Lung (tissue), 12 donors: ENCODE data around the gene ZNF593. TPM values are rescaled to one million over a fixed set of nuclear protein-coding genes. Genes with fewer than 3 reads are reported as not detected.

ENCODE experiments used
- ATAC-seq: fragments of 200-7000 bp; cut with Tn5 transposase; one replicate; pipeline ENCODE4 v1.9.1; 2020; ENCODE audit warnings: moderate number of reproducible peaks; ENCODE audit not compliant: insufficient read depth, low FRiP score
- DNase-seq, 3 donors: peaks; one replicate each; pipeline ENCODE4 v3.0.0-alpha.2; 2013 to 2017
- H3K27ac ChIP-seq, 2 donors: one replicate each; pipeline ENCODE4 v1.5.1; 2013; ENCODE audit warnings: mild to moderate bottlenecking in 2 of 2, moderate library complexity in 2 of 2, control low read depth in 1 of 2, inconsistent platforms in 1 of 2, low read depth in 1 of 2, low read length in 1 of 2
- H3K27me3 ChIP-seq, 3 donors: one replicate each; pipeline ENCODE4 v1.5.1; 2013; ENCODE audit warnings: low read length in 2 of 3; ENCODE audit not compliant: control insufficient read depth in 3 of 3, insufficient read depth in 3 of 3
- H3K36me3 ChIP-seq, 4 donors: one replicate each; pipeline ENCODE4 v1.5.1; 2013; ENCODE audit warnings: low read length in 4 of 4, mild to moderate bottlenecking in 1 of 4, moderate library complexity in 1 of 4; ENCODE audit not compliant: control insufficient read depth in 4 of 4, insufficient read depth in 4 of 4
- H3K4me1 ChIP-seq, 5 donors: one replicate each; pipeline ENCODE4 v1.5.1; 2013; ENCODE audit warnings: low read length in 5 of 5, mild to moderate bottlenecking in 2 of 5, moderate library complexity in 1 of 5; ENCODE audit not compliant: control insufficient read depth in 5 of 5, insufficient read depth in 5 of 5
- H3K4me3 ChIP-seq: one replicate; pipeline ENCODE4 v1.5.1; 2013; ENCODE audit warnings: mild to moderate bottlenecking, control low read depth, moderate library complexity
- H3K9ac ChIP-seq, 2 donors: one replicate each; pipeline ENCODE4 v1.5.1; 2013; ENCODE audit warnings: low read length in 2 of 2, control low read depth in 1 of 2; ENCODE audit not compliant: insufficient read depth in 1 of 2
- H3K9me3 ChIP-seq, 4 donors: one replicate each; pipeline ENCODE4 v1.5.1; 2013; ENCODE audit warnings: low read length in 3 of 4, mild to moderate bottlenecking in 1 of 4, moderate library complexity in 1 of 4; ENCODE audit not compliant: control insufficient read depth in 4 of 4, insufficient read depth in 3 of 4
- CTCF ChIP-seq: IDR thresholded peaks from 2 replicates; pipeline ENCODE4 v1.5.1; 2012; ENCODE audit warnings: mild to moderate bottlenecking; ENCODE audit errors: control extremely low read depth, extremely low read depth
- WGBS, 2 donors: extraction: QIAGEN DNeasy Blood & Tissue Kit; methylation state at CpG; one replicate each; pipeline ENCODE4 v1.1.7; 2013; 5-methylcytosine and 5-hydroxymethylcytosine counted together
- polyA plus RNA-seq, 2 donors: library from polyadenylated mRNA; stranded (reverse); fragments of 200-250 nt; gene quantifications; one replicate each; pipeline ENCODE4 v1.2.1, GENCODE V29; 2013
- total RNA-seq, 2 donors: library from RNA; depleted of rRNA in 1 of 2; stranded (reverse); fragments of >200 nt in 1 of 2; gene quantifications; one replicate each; pipeline ENCODE4 v1.2.1, GENCODE V29; 2014 to 2021
- donor health status: control.
- donor health status: control.
- donor health status: Bipolar disorder and iron deficiency.
- donor health status: healthy.
- donor health status: DM: yes; HTN: yes; CAD: no.

ZNF593 gene
- total and polyA plus RNA-seq, 4 donors = 19.7 to 140 (median 61.6) TPM

GRCh38 chr1:26197813-26198212, 28.1 kb downstream of the ZNF593 start:
- Histone ChIP-seq H3K36me3 (no peaks in the 10 kb centered on the region), H3K9me3 (no peaks in the 10 kb centered on the region), H3K9ac (no peak overlapping the region), H3K4me3 (no peak overlapping the region), H3K27ac (no peak overlapping the region), H3K27me3 (no peaks in the 10 kb centered on the region), H3K4me1 (peaks cover 0 to 7% (median 0%) of the 10 kb centered on the region in 5 donors)
- 93 to 94% methylated on average over 11 of the region's 11 CpGs for WGBS, 2 donors
- no peak for TF ChIP-seq CTCF
- ATAC-seq (no peak), DNase-seq (no peak)

- H3K4me1 ChIP-seq = peaks cover 0 to 7% (median 0%) of the 10 kb centered on the region in 5 donors
- H3K4me3 ChIP-seq = no peak overlapping the region
- no peaks in the 10 kb centered on the region for H3K36me3 ChIP-seq
- no peak for ATAC-seq
- no peak for DNase-seq
- no peak overlapping the region for H3K27ac ChIP-seq
- no peak overlapping the region for H3K9ac ChIP-seq
- no peaks in the 10 kb centered on the region for H3K27me3 ChIP-seq
- no peak for TF ChIP-seq CTCF
- H3K9me3 ChIP-seq = no peaks in the 10 kb centered on the region
- WGBS, 2 donors = 85 to 93% methylated on average over 5 of the region's 5 CpGs
These were observed 30.7 kb downstream of the ZNF593 start for GRCh38 chr1:26200413-26200812.

- Histone ChIP-seq H3K9me3 (no peaks in the 10 kb centered on the region), H3K27me3 (no peaks in the 10 kb centered on the region), H3K36me3 (no peaks in the 10 kb centered on the region), H3K9ac (no peak overlapping the region), H3K4me3 (no peak overlapping the region), H3K27ac (no peak overlapping the region), H3K4me1 (peaks cover 0 to 7% (median 0%) of the 10 kb centered on the region in 5 donors)
- DNase-seq (no peak), ATAC-seq (no peak)
- WGBS, 2 donors = 85 to 86% methylated on average over 9 of the region's 9 CpGs
- TF ChIP-seq CTCF = no peak
These were observed 34.1 kb downstream of the ZNF593 start for GRCh38 chr1:26203642-26204318.
